Thyroid gland (tissue), 4 donors: ENCODE measurements around the gene STAP2. TPM values are rescaled to one million over a fixed set of nuclear protein-coding genes. Genes with fewer than 3 reads are reported as not detected.
"Not testable (repeated sequence)": the region's sequence is repeated elsewhere in the genome, so short reads cannot be mapped to it uniquely, and the experiment has no call there.

ENCODE experiments used
- DNase-seq, 2 donors: peaks; one replicate each; pipeline ENCODE4 v3.0.0-alpha.2; 2019
- H3K27ac ChIP-seq, 3 donors: fragments of 200-600 bp; sonication (generic); 1 replicate in 2 of 3; 2 replicates in 1 of 3; pipeline ENCODE4 v1.5.1; 2016 to 2019; ENCODE audit warnings: mild to moderate bottlenecking in 1 of 3, moderate library complexity in 1 of 3
- H3K27me3 ChIP-seq: fragments of 200-600 bp; sonication (generic); one replicate; pipeline ENCODE4 v1.5.1; 2019
- H3K36me3 ChIP-seq, 2 donors: fragments of 200-600 bp; sonication (generic); one replicate each; pipeline ENCODE4 v1.5.1; 2016 to 2019
- H3K4me1 ChIP-seq, 2 donors: fragments of 200-600 bp; sonication (generic); one replicate each; pipeline ENCODE4 v1.5.1; 2017 to 2019
- H3K4me3 ChIP-seq, 3 donors: fragments of 200-600 bp; sonication (generic); replicated peaks in 1 of 3; 1 replicate in 2 of 3; 2 replicates in 1 of 3; pipeline ENCODE4 v1.5.1; 2016; ENCODE audit warnings: mild to moderate bottlenecking in 1 of 3
- H3K9me3 ChIP-seq: fragments of 200-600 bp; sonication (generic); one replicate; pipeline ENCODE4 v1.5.1; 2017
- POLR2A ChIP-seq, 2 donors: fragments of 450-650 bp; IDR thresholded peaks; one replicate each; pipeline ENCODE4 v1.6.1; 2017; ENCODE audit warnings: antibody characterized with exemption in 2 of 2, mild to moderate bottlenecking in 2 of 2, moderate library complexity in 1 of 2
- WGBS, 2 donors: methylation state at CpG; one replicate each; pipeline ENCODE4 v1.1.5; 2017; 5-methylcytosine and 5-hydroxymethylcytosine counted together
- intact Hi-C: fragments of 100-400 bp; cut with DNase I; formaldehyde crosslinking; loops from one replicate; pipeline ENCODE4 v1.15.1; 2023
- total RNA-seq, 4 donors: library from RNA; depleted of rRNA; stranded (reverse); fragments of >200 nt; gene quantifications; one replicate each; pipeline ENCODE4 v1.2.3, GENCODE V29; 2016
- TF ChIP-seq, protein P1 (sequence below), 6 experiments: fragments of 200-600 bp in 3 of 6; fragments of 450-650 bp in 3 of 6; sonication (generic) in 3 of 6; IDR thresholded peaks; one replicate each; pipeline ENCODE4 v1.5.1; 2016 to 2019; ENCODE audit warnings: antibody characterized with exemption in 6 of 6, mild to moderate bottlenecking in 2 of 6, inconsistent platforms in 1 of 6, moderate library complexity in 1 of 6

STAP2 gene
- total RNA-seq, 4 donors from 2014 or later: 12.1 to 50.6 (median 29.7) TPM

DNA sequence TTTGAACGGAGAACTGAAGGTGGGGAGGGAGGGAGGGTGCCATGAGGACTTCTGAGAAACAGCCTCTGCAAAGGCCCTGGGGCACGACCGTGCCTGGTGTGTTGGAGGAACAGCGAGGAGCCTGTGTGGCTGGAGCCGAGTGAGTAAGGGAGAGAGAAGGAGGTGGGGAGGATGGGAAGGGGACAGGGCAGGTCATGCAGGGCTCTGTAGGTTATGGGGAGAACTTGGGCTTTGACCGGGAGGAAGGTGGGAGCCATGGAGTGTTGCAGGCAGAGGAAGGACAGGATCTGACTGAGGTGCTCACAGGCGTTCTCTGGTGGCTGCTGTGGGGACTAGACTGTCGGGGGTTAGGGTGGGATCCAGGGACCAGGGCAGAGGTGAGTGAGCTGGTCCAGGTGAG lies 11.5 kb upstream of the STAP2 start:
- no peak overlapping the region for H3K4me3 ChIP-seq
- H3K27ac ChIP-seq: no peak overlapping the region
- 89% methylated on average over 8 of the region's 8 CpGs for WGBS, 2 donors
- TF ChIP-seq POLR2A (IDR thresholded peaks at IDR 0.05): no peak
- TF ChIP-seq, protein P1, sequence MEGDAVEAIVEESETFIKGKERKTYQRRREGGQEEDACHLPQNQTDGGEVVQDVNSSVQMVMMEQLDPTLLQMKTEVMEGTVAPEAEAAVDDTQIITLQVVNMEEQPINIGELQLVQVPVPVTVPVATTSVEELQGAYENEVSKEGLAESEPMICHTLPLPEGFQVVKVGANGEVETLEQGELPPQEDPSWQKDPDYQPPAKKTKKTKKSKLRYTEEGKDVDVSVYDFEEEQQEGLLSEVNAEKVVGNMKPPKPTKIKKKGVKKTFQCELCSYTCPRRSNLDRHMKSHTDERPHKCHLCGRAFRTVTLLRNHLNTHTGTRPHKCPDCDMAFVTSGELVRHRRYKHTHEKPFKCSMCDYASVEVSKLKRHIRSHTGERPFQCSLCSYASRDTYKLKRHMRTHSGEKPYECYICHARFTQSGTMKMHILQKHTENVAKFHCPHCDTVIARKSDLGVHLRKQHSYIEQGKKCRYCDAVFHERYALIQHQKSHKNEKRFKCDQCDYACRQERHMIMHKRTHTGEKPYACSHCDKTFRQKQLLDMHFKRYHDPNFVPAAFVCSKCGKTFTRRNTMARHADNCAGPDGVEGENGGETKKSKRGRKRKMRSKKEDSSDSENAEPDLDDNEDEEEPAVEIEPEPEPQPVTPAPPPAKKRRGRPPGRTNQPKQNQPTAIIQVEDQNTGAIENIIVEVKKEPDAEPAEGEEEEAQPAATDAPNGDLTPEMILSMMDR (IDR thresholded peaks at IDR 0.05): no peak
- H3K36me3 ChIP-seq: no peaks in the 10 kb centered on the region
- no peaks in the 10 kb centered on the region for H3K4me1 ChIP-seq
- intact Hi-C loops: no loop called here
- DNase-seq: no peak
- no peaks in the 10 kb centered on the region for H3K27me3 ChIP-seq
- no peaks in the 10 kb centered on the region for H3K9me3 ChIP-seq

DNA sequence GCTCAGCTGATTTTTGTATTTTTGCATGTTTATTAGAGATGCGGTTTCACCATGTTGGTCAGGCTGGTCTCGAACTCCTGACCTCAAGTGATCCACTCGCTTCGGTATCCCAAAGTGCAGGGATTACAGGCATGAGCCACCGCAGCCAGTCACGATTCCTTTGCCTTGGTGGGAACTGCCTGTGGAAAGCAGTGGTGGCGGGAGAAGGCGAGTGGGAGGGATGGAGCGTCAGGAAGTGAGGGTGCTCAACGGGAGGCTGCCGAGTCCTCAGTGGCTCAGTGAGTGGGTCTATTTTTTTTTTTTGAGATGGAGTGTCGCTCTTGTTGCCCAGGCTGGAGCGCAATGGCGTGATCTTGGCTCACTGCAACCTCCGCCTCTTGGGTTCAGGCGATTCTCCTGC lies 10.6 kb upstream of the STAP2 start:
- intact Hi-C loops, H3K9me3 ChIP-seq, H3K4me3 ChIP-seq, H3K36me3 ChIP-seq, H3K4me1 ChIP-seq, H3K27ac ChIP-seq, H3K27me3 ChIP-seq, DNase-seq: not testable (repeated sequence)
- WGBS, 2 donors: 94% methylated on average over 16 of the region's 16 CpGs

DNA sequence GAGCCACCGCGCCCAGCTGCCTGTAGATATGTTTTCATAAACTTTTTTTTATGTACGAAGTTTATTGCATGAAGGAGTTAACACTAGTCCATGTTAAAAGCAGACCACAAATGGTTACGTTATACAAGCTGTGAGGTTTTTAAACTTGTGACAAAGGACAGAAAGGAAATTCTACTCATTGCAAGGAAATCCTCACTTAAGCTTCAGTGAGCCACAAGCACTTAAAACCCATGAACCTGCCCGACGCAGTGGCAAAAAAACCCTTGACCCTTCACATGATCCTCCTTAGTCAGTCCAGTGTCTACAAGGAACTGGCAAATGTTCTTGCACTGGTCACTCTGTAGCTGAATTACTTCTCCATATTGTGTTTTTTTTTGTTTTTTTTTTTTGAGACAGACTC lies 8.9 kb upstream of the STAP2 start:
- H3K27me3 ChIP-seq: no peaks in the 10 kb centered on the region
- no peak overlapping the region for H3K27ac ChIP-seq
- no peaks in the 10 kb centered on the region for H3K9me3 ChIP-seq
- WGBS, 2 donors: 57 to 65% methylated on average over 6 of the region's 6 CpGs
- H3K4me1 ChIP-seq: peaks cover 6 to 7% of the 10 kb centered on the region in 2 donors
- TF ChIP-seq, protein P1 (IDR thresholded peaks at IDR 0.05): no peak
- TF ChIP-seq POLR2A (IDR thresholded peaks at IDR 0.05): no peak
- intact Hi-C loops: no loop called here
- H3K36me3 ChIP-seq: no peaks in the 10 kb centered on the region
- peak; percentile 54 to 65 for DNase-seq
- H3K4me3 ChIP-seq: no peak overlapping the region

DNA sequence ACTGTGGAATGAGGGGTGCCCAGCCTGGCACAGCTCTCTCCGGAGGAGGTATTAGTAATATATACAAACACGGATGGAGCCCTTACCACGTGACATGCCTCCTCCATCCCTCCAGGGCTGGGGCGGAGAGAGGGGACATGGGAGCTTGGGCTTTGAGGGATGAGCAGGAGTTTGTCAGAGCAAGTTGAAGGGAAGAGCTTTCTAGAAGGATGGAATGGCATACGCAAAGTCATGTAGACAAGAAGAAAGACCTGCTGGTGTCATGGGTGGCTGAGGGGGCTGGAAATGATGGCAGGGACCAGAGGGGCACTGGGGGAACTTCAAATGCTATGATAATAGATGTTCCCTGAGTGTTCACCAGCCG lies 7.4 kb upstream of the STAP2 start:
- no peaks in the 10 kb centered on the region for H3K9me3 ChIP-seq
- no peak for DNase-seq
- H3K27ac ChIP-seq: no peak overlapping the region
- H3K4me3 ChIP-seq: no peak overlapping the region
- 95% methylated on average over 6 of the region's 6 CpGs for WGBS, 2 donors
- no peak for TF ChIP-seq POLR2A (IDR thresholded peaks at IDR 0.05)
- TF ChIP-seq, protein P1 (IDR thresholded peaks at IDR 0.05): no peak
- no peaks in the 10 kb centered on the region for H3K36me3 ChIP-seq
- H3K4me1 ChIP-seq: peaks cover 10 to 11% of the 10 kb centered on the region in 2 donors
- intact Hi-C loops: no loop called here
- H3K27me3 ChIP-seq: no peaks in the 10 kb centered on the region

DNA sequence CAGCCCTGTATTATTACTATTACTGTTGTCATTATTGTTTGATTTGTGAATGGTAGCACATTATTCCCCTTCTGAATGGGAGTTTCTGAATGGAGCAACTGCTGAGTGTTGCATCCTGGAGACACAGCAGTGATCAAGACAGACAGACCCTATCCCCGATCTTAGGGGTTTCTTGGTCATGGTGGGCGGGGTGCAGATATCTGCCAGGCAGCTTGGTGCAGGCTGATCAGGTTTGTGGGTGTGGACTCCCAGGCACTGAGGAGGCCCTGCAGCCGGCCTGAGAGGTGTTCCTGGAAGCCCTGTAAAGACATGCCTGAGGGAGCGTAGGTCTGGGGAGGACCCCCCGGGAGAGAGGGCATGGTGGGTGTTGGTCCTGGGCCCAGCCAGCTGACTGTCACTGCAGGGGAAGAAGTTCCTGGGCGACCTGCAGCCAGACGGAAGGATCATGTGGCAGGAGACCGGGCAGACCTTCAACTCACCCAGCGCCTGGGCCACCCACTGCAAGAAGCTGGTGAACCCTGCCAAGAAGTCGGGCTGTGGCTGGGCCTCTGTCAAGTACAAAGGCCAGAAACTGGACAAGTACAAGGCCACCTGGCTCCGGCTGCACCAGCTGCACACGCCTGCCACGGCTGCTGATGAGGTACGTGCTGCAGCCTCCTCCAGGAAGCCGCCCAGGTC lies 6.9 kb upstream of the STAP2 start:
- H3K27me3 ChIP-seq: no peaks in the 10 kb centered on the region
- H3K27ac ChIP-seq: no peak overlapping the region
- H3K4me1 ChIP-seq: peaks cover 10 to 11% of the 10 kb centered on the region in 2 donors
- H3K9me3 ChIP-seq: no peaks in the 10 kb centered on the region
- TF ChIP-seq, protein P1 (IDR thresholded peaks at IDR 0.05): no peak
- no peak for TF ChIP-seq POLR2A (IDR thresholded peaks at IDR 0.05)
- no peak for DNase-seq
- H3K36me3 ChIP-seq: no peaks in the 10 kb centered on the region
- intact Hi-C loops: no loop called here
- 91 to 98% methylated on average over 8 to 11 of the region's 15 CpGs for WGBS, 2 donors
- H3K4me3 ChIP-seq: no peak overlapping the region
